ENCODE measurements around the gene CYP21A2. TPM values are rescaled to one million over a fixed set of nuclear protein-coding genes. Genes with fewer than 3 reads are reported as not detected.
"Not testable (repeated sequence)": the region's sequence is repeated elsewhere in the genome, so short reads cannot be mapped to it uniquely, and the experiment has no call there.

The CYP21A2 gene
- total RNA-seq, 1 donor from 2014 or later: not detected

DNA sequence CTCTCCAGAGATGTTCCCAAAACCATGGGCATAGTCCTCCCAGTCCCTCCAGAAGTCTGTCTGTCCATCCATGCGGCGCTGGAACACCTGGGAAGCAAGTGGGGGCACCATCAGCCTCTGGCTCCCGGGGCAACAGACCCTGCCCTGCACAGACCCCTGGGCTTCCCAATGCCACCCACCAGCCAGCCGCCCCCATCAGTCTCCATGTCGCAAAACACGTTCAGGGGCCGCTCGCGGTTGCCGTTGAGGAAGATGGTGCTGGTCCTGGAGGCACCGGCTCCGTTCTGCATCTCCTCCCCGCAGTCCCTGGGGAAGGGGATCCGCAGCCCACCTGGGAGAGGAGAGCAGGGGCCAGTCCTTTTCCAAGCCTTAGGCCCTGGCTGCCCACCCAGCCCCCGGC lies 4.1 kb downstream of the CYP21A2 start:
- H3K36me3 ChIP-seq (ENCODE audit: control insufficient read depth, insufficient read depth, low read length); H3K27me3 ChIP-seq (ENCODE audit: control insufficient read depth, insufficient read depth, low read length); DNase-seq (ENCODE audit: low read depth); H3K4me3 ChIP-seq (ENCODE audit: low read depth, low read length): not testable (repeated sequence)

DNA sequence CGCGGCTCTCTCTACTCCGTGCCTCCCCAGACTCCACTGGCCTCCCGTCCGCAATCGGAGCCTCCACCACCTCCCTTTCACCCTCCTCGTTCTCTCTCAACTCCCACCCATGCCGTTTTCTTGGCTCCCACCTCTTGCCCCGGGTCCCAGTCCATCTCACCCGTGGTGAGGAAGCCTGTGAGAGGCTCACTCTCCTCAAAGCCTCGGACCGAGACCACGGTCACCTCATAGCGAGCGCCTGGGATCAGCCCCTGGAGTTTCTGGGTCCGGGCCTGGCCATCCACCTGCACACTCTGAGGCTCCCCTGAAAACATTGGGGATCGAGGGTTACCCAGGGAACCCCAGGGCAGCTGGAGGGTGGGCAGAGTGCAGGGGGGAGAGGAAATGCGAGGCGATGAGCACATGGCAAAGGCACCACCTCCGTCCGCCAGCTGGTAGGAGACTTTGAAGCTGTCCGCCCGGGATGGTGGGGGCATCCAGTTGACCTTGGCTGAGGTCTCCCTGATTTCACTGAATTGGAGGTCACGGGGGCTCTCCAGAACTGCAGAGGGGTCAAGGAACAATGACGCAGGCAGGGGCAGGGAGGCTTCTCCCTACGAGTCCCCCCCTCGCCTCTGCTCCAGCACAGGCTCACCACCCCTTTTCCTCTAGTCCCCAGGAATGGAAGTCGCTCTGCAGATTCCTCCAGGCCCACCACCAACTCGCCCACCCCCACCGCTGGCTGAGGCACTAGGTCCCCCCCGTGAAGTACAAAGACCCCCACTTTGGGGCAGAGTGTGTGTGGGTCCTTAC lies 5.6 kb downstream of the CYP21A2 start:
- H3K4me3 ChIP-seq (ENCODE audit: low read depth, low read length); DNase-seq (ENCODE audit: low read depth); H3K36me3 ChIP-seq (ENCODE audit: control insufficient read depth, insufficient read depth, low read length): not testable (repeated sequence)
- peaks cover 20% of the 10 kb centered on the region for H3K27me3 ChIP-seq (ENCODE audit: control insufficient read depth, insufficient read depth, low read length)

DNA sequence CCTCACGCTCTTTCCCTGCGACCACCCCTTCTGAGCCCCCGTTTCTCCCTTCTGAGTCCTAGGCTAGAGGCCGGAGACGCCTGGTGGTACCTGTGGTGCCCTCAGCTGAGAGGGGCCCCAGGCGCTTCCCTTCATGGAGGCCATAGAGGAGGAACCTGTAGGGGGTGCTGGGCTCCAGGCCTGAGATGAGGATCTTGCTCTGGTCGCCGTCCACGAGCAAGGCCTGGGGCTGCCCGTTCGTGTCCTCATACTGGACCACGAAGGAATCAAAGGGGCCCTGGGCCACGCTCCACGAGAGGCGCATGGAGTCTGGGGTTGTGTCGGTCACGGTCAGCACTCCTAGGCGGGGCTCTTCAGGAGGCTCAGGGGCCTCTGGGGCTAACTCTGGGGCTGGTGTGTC lies 6.7 kb downstream of the CYP21A2 start:
- not testable (repeated sequence) for DNase-seq (ENCODE audit: low read depth); H3K36me3 ChIP-seq (ENCODE audit: control insufficient read depth, insufficient read depth, low read length); H3K4me3 ChIP-seq (ENCODE audit: low read depth, low read length)
- H3K27me3 ChIP-seq (ENCODE audit: control insufficient read depth, insufficient read depth, low read length): peaks cover 30% of the 10 kb centered on the region

DNA sequence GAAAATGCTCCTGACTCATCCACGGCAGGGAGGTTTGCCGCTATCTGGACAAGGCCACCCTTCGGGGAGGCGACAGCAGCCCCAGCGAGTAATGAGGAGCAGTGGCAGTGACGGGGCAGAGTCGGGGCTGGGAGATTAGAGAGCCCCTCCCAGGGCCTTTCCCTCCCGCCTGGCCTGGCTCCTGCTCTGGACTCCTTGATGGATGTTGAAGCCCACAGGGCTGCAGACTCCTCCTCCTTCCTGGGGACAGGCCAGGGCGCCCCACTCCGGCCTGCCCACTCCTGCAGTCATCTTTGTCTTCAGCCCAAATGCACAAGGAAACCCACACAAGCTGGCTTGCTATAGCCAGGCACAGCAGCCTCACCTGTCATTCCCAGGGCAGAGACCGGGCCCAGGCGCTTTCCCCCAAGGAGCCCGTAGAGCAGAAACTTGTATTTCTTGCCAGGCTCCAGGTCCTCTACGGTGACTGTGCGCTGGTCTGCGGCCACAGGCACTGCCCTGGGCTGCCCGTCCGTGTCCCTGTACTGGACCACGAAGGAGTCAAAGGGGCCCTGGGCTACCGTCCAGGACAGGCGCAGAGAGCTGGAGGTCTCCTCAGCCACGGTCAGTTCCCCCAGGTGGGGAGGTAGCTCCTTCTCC lies 7.7 kb downstream of the CYP21A2 start:
- Histone ChIP-seq H3K4me3 (ENCODE audit: low read depth, low read length) (no peak overlapping the region), H3K36me3 (ENCODE audit: control insufficient read depth, insufficient read depth, low read length) (no peaks in the 10 kb centered on the region), H3K27me3 (ENCODE audit: control insufficient read depth, insufficient read depth, low read length) (peaks cover 35% of the 10 kb centered on the region)
- TF ChIP-seq, protein P1, sequence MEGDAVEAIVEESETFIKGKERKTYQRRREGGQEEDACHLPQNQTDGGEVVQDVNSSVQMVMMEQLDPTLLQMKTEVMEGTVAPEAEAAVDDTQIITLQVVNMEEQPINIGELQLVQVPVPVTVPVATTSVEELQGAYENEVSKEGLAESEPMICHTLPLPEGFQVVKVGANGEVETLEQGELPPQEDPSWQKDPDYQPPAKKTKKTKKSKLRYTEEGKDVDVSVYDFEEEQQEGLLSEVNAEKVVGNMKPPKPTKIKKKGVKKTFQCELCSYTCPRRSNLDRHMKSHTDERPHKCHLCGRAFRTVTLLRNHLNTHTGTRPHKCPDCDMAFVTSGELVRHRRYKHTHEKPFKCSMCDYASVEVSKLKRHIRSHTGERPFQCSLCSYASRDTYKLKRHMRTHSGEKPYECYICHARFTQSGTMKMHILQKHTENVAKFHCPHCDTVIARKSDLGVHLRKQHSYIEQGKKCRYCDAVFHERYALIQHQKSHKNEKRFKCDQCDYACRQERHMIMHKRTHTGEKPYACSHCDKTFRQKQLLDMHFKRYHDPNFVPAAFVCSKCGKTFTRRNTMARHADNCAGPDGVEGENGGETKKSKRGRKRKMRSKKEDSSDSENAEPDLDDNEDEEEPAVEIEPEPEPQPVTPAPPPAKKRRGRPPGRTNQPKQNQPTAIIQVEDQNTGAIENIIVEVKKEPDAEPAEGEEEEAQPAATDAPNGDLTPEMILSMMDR (IDR thresholded peaks at IDR 0.05; ENCODE audit: insufficient read depth, low read length, poor library complexity, severe bottlenecking): no peak
- DNase-seq (ENCODE audit: low read depth): no peak

DNA sequence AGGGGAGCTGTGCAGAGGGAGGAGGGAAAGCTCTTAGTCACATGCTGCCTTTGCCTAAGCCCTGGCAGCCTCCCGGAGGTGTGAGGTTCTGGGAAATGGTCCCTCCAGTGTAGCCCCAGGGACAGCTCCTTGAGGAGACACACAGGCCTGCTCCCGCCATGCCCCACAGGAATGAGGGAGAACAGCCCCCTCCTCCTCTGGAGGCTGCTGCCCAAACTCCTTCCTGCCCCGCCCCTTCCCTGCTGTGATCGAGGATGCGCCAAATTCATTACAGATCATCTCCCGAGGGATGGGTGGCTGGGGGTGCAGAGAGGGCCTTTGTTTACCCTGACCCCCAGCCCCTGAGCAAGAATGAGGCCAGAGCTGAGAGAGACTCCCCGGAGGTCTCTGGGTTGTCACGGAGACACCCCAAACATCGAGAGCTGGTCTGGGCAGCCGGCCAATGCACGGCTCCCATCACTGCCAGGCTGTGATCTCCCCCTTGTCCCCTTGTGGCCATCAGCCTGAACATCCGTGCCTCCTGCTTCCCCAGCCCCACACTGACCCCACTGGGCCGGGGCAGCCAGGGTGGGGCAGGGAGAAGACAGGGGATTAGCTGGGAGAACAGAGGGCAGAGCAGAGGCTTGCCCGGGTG lies 8.4 kb downstream of the CYP21A2 start:
- Histone ChIP-seq H3K4me3 (ENCODE audit: low read depth, low read length) (no peak overlapping the region), H3K36me3 (ENCODE audit: control insufficient read depth, insufficient read depth, low read length) (no peaks in the 10 kb centered on the region), H3K27me3 (ENCODE audit: control insufficient read depth, insufficient read depth, low read length) (peaks cover 38% of the 10 kb centered on the region)
- DNase-seq (ENCODE audit: low read depth): no peak
- TF ChIP-seq, protein P1 (IDR thresholded peaks at IDR 0.05; ENCODE audit: insufficient read depth, low read length, poor library complexity, severe bottlenecking): no peak

DNA sequence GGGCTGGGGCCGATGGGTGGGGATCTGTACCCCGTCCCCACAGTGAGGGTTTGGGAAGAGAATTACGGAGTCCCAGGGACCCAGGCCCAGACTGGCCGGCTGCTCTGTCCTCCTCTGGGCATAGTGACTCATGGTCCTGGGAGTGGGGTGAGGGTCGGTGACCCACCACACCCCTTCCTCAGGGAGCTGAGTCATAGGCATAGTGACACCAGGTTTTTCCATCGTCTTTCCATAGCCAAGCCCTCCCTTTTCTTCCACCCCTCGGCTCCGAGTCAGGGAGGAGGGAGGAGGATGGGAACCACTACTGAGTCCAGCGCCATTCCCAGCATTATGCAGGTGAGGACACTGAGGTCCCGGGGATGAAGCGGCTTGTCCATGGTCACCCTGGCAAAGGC lies 8.9 kb downstream of the CYP21A2 start:
- Histone ChIP-seq H3K4me3 (ENCODE audit: low read depth, low read length) (no peak overlapping the region), H3K36me3 (ENCODE audit: control insufficient read depth, insufficient read depth, low read length) (no peaks in the 10 kb centered on the region), H3K27me3 (ENCODE audit: control insufficient read depth, insufficient read depth, low read length) (peaks cover 38% of the 10 kb centered on the region)
- TF ChIP-seq, protein P1 (IDR thresholded peaks at IDR 0.05; ENCODE audit: insufficient read depth, low read length, poor library complexity, severe bottlenecking): no peak
- no peak for DNase-seq (ENCODE audit: low read depth)

DNA sequence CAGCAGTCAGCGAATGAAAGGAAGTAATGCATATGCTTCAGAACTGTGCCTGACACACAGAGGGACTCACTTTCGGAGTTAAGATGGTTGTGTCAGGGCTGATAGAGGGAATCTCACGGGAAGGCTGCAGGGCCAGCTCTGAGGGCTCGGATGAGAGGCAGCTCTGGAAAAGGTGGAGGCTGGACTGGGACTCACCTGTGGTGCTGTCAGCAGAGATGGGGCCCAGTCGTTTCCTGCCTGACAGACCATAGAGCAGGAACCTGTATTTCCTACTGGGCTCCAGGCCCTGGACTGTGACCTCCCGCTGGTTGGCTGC lies 9.3 kb downstream of the CYP21A2 start:
- Histone ChIP-seq H3K4me3 (ENCODE audit: low read depth, low read length) (no peak overlapping the region), H3K27me3 (ENCODE audit: control insufficient read depth, insufficient read depth, low read length) (peaks cover 39% of the 10 kb centered on the region), H3K36me3 (ENCODE audit: control insufficient read depth, insufficient read depth, low read length) (no peaks in the 10 kb centered on the region)
- TF ChIP-seq, protein P1 (IDR thresholded peaks at IDR 0.05; ENCODE audit: insufficient read depth, low read length, poor library complexity, severe bottlenecking): no peak
- DNase-seq (ENCODE audit: low read depth): no peak
